ENCODE results near the gene JHY.
"Not testable (repeated sequence)": the region's sequence is repeated elsewhere in the genome, so short reads cannot be mapped to it uniquely, and the experiment has no call there.

Gene JHY

DNA sequence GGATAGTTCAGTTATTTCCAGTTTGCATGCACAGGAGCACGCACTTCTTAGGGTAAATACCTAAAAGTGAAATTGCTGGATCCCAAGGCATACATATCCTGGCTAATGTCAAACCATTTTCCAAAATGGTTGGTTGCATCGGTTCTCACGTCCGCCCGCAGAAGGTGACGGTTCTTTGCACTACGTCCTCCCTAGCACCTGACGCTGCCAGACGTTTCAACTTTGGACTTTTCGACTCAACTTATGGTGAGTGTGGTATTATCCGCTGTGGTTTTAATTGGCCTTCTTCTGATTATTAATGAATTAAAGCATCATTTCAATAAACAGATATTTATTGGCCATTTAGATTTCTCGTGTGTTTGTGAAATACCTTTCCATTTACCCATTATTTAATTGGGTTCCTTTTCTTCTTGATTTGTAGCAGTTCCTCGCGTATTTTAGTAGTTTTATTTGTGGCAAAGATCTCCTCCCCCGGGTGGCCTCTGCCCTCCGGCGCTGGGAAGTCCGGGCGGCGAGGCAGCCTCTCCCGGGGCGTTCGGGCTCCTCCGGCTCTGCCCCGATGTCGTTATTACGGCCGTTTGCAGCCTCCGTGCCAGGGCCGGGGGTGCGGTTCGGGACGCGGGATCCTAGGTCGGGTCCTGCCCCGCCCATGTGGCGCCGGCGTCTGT is at the start of gene JHY:
Gene JHY (plus strand): TSS at position 571 of the 668 bp plus-strand sequence. CDS start 3,091 bp downstream, outside the sequence.
- DNase-seq (ENCODE audit: low spot score), result no peak

DNA sequence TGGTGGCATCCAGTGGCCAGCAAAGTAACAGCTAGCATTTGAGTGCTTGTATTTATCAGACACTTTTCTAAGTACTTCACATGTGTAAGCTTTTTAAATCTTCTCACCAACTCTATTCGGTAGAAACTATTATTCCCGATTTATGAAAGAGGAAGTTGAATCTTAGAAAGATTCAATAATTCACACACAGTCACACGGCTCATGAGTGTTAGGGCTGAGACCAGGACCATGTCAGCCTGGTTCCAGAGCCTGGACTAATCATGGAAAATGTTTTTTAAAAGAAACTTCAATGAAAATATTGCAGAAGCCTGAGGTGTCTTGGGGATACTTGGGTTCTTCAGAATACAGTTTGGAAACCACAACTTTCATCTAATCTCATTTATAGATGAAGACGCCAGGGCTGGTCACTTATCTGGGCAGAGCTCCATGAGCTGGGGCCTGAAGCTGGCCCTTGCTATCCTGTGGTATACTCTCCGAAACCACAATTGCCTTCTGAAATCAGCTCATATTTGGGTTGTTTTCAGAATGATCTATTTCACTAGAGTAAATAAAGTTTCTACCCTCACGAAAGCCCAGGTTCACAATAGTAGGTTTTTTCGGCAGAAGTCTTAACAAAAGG is 48.6 kb upstream of the JHY start:
- DNase-seq (ENCODE audit: low spot score), result no peak

DNA sequence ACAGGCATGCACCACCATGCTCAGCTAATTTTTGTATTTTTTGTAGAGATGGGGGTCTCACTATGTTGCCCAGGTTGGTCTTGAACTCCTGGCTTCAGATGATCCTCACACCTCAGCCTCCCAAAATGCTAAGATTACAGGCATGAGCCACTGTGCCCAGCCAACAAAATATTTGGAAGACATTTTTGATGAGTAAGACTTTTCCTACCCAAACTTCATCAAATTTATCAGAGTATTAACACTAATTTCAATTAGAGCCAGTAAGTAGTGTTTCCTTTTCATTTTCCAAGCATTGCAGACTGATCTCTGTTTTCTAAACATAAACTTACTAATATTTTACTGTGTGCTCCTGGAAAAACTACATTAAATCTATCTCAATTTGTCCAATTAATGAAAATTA is 45.6 kb upstream of the JHY start:
- DNase-seq (ENCODE audit: low spot score), result no peak

DNA sequence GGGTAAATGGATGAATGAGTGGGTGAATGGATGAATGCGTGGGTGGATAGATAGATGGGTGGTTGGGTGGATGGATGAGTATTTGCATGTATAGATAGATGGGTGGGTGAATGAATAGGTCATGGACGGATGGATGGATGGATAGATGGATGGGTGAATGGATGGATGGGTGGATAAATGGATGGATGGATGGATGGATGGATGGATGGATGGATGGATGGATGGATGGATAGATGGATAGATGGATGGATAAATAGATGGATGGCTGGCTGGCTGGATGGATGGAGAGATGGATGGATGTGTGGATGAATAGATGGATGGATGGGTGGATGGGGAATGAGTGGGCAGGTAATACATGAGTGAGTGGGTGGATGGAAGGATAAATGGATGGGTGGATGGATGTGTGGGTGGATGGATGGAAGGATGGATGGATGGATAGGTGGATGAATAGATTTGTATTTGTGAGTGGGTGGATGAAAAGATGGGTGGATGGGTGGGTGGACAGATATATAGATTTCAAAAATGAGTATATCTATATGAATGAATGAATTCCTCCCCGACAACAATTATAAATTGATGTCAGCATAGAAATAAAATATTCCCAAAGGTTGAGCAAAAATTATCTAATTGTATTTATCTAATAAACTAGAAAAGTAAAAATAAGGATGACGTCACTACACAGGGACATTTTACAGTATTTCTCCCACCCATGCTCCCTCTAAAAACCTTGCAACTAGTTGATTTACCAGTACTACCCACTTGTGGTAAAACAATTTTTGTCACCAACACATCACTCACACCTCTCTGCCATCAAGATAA is 44.8 kb upstream of the JHY start:
- DNase-seq (ENCODE audit: low spot score), result no peak

DNA sequence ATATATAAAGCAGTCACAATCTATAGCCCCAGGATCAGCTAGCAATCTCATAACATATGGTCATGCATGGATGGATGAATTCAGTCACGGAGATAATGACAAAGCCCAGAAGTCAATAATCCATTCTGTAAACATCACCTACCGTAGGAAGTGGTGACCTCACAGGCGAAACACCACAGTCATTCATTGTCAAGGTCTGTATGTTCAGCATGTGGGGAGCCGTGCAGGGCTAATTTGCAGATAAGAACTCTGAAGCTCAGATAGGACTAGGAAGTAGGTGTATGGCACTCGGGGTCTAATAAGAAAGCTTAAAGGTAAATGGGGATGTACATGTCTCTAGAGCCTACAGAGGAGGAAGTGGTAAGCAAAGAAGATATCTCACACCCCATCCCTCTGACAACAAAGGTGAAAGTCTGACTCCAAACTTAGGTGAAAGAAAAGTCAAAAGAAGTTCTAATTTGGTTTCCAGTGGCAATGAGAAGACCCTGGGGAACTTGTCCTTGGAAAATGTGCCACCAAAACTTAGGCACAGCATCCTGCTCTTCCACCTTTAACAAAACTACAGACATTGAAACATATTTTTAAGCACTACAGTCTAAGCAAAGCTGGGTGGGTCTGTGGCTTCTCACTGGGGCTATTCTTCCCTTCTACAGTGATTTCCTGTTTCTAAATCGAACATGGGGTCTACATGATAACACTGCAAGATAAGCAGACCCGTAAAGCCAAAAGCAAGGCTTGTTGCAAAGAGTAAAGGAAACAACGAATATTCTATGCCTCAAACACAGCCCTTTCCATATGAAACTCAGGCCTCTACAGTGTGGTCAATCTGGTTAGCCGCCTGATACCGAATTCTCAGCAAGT is 39.0 kb upstream of the JHY start:
- no peak for DNase-seq (ENCODE audit: low spot score)

DNA sequence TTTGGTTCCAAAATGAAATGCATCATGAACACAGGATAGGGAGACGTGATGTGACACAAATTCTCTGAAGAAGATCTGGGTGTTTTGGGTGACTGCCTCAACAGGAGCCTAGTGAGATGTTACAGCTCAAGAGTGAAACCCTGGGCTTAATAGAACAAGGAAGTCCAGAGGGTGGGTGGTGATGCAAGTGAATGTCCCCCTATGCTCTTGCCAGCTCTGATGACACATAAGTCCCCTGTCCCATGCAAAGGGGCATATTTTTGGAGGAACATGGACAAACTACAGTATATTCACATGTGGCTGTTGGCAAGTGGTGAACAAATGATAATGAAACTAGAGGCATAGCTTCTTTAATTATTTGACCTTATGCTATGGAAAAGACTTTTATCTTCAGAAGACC is 35.1 kb upstream of the JHY start:
- DNase-seq (ENCODE audit: low spot score), result no peak

DNA sequence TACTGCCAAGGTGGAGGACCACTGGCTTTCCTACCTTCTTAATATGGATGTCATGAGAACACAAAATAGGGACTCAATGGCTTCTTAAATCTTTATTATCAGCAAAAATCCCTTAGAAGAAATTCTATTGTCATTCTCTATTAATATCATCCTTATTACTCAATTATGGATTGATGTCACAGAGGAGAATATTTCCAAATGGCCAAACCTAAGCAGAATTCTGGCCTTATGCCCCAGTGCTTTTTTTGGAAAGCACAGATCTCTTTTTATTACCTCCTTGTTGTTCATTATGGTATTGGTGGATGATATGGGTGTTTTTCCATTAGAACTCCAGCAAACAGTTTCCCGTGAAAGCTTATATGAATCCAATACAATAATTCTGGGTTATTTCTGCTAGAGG is 34.4 kb upstream of the JHY start:
- DNase-seq (ENCODE audit: low spot score), result no peak

DNA sequence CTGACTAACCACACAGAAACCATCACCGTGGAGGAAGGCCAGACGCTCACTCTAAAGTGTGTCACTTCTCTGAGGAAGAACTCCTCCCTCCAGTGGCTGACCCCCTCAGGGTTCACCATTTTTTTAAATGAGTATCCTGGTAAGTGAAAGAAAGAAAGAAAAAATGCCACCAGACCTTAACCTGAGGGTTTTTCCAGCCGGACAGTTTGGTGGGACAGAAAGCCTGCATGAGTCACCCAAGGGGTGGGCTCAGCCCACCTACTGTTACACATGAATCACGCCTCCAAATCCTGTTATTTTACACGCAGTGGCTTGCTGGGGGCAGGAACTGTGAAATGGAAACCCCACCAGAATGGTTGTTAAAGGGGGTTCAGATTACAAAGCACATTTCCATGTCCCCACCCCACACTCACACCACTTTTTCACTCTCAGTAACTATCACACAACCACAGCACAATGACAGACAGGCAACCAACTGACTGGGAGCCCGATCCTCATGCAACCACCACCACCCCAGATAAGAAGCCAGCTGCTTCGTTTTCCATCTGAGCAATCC is 32.4 kb upstream of the JHY start:
- no peak for DNase-seq (ENCODE audit: low spot score)

DNA sequence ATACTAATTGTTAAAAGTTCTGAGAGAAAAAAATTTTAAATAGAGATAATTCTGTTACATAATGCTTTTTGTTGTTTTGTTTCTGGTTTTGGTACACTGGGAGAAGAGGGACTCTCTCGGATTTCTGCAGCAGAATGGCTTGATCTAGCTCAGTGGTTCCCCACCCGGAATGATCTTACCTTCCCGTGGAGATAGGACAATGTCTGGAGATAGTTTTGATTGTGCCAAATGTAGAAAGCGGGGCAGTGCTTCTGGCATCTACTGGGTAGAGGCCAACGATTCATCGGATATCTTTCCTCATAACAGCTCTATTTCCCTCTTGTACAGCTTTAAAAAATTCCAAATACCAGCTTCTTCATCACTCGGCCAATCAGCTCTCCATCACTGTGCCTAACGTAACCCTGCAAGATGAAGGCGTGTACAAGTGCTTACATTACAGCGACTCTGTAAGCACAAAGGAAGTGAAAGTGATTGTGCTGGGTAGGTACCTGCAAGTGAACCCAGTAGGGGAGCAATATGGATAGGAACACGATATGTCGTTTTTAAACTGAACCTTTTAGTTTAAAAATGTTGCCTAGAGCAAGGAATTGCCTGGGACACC is 31.1 kb upstream of the JHY start:
- DNase-seq (ENCODE audit: low spot score), result peak; percentile 40

DNA sequence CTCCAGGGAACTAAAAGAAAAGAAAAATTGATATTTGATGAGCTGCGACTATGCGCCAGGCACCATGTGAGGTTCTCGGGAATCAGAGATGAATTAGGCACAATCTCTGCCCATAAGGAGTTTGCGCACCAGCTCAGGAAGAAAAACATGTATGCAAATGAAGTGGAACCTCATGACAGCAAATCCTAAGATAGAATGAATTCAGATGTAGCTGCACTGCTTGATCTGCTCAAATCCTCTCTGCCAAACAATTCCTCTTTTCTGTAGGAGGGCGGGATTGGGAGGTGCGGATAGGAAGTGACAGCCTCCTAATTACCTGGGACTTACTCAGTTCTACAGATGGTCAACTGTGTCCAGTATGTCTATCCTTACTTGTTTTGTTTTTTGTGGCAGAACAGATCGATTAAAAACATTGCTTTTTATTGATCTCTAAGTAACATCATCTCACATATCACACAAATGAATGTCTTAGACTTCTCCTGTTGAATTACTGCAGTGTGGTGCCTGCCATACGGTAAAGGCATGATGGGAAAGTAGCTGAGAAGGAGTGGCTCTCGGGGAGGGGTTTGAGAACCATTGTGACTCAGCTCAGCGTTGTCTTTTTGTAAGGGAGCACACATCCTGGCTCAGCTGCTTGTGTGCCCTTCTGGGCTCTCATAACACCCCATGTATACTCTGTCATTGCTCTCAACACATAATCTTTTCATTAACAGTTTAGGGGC is 30.3 kb upstream of the JHY start:
- DNase-seq (ENCODE audit: low spot score), result no peak

DNA sequence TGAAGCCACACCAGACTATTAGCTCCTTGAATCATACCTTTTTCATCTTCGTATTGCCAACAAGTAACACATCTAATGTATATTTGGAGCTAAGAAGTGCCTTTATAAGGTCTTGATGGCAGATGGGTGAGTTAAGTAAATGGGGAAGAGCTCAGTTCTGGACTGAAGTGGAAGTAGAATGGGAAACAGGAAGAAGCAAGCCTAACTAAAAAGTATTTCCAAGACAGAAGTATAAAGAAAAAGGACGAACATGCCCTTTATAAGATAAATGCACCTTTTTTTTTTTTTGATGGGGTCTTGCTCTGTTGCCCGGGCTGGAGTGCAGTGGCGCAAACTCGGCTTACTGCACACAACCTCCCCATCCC is 29.8 kb upstream of the JHY start:
- no peak for DNase-seq (ENCODE audit: low spot score)

DNA sequence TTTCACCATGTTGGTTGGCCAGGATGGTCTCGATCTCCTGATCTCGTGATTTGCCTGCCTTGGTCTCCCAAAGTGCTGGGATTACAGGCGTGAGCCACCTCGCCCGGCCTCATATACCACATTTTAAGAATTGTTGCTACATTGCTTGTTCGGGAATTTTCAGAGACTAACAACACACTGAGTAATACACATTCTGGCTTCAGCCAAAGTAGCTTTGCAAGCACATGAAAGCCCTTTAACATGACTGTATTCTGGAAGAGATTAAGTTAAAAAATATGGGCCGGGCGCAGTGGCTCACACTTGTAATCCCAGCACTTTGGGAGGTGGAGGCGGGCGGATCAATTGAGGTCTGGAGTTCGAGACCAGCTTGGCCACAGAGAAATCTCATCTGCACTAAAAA is 29.3 kb upstream of the JHY start:
- no peak for DNase-seq (ENCODE audit: low spot score)

DNA sequence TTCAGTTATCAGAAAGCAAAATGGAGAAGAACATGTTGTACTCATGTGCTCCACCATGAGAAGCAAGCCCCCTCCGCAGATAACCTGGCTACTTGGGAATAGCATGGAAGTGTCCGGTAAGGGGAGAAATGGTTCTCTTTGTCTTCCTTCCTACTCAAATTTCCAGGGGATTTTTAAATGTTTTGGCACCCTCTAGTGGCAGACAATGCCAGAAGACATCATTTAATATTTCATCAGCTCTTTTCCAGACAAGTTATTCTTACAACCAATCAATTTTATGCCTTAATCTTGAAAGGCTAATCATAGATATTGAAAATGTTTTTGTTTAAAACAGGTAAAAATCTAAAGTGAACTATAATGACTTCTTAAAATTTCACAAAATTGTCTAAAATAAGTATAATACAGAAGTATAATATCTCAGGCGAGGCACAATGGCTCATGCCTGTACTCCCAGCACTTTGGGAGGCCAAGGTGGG is 28.6 kb upstream of the JHY start:
- peak; percentile 72 for DNase-seq (ENCODE audit: low spot score)

DNA sequence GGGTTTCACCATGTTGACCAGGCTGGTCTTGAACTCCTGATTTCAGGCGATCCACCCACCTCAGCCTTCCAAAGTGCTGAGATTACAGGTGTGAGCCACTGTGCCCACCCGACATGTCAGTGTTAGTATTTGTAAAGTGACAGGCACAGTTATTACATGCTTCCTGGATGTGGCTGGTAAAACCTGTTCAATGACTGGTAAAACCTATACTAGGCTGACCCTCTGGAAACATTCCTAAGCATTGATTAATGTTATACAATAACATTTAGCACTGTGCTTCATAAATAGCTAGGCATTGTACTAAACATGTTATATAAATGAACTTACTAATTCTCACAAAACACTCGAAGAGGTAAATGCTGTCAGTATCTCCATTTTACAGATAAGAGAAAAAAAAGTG is 20.9 kb upstream of the JHY start:
- no peak for DNase-seq (ENCODE audit: low spot score)

DNA sequence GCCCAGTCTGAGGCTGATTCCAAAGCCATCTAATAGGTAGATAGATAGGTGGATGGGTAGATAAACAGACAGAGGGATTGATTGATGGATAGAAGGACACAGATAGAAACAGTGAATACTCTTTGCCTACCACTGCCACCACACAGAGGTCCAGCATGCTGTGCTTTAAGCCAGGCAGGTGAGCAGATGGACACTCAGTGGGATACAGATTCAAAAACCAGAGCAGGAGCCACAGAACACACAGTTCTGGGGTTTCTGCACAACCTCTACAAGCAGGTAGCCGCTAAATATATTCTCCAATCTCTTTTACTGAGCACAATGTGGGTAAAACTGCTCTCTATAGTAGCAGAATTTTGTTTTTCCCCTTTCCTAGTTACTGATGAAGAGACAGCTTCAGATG is 20.5 kb upstream of the JHY start:
- DNase-seq (ENCODE audit: low spot score), result no peak

DNA sequence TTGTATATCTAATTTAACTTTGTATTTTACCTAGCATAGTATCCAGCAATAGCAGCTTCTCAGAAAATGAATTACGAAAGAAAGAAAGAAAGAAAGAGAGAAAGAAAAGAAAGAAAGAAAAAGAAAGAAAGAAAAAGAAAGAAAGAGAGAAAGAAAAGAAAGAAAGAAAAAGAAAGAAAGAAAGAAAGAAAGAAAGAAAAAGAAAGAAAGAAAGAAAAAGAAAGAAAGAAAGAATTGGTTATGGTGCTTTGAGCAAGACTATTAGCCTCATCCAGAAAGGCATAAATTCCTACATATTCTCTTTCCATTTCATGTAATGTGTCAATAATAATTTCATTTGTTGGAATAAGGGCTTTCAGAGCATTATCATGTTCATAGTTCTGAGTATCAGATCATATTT is 19.4 kb upstream of the JHY start:
- DNase-seq (ENCODE audit: low spot score), result not testable (repeated sequence)

DNA sequence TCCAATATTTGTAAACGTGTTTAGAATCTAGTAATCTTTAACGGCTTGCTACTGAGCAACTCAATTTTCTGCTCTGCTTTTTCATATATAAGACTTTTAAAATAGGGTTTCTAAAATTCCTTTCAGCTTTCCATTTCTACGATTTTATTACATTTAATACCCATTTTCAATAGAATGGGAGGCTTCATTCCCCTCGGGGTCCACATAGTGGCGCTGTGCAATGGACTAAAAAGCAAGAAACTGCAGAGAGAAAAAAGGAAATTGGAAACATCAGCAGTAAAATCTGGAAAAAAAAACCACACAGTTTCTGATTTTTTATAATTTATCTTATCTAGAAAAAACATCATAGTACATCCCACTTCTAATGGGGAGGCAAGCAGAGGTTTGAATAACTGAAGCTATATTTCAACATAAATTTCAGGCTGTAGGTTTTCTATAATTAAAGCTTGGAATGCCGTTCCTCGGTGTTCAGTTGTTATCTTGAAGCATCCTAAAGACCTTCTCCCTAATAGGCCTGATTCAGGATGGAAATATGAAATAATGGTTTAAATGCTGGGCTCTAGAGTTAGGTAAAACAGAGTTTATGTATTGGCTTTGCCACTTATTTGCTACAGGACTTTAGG is 18.7 kb upstream of the JHY start:
- peak; percentile 52 for DNase-seq (ENCODE audit: low spot score)

DNA sequence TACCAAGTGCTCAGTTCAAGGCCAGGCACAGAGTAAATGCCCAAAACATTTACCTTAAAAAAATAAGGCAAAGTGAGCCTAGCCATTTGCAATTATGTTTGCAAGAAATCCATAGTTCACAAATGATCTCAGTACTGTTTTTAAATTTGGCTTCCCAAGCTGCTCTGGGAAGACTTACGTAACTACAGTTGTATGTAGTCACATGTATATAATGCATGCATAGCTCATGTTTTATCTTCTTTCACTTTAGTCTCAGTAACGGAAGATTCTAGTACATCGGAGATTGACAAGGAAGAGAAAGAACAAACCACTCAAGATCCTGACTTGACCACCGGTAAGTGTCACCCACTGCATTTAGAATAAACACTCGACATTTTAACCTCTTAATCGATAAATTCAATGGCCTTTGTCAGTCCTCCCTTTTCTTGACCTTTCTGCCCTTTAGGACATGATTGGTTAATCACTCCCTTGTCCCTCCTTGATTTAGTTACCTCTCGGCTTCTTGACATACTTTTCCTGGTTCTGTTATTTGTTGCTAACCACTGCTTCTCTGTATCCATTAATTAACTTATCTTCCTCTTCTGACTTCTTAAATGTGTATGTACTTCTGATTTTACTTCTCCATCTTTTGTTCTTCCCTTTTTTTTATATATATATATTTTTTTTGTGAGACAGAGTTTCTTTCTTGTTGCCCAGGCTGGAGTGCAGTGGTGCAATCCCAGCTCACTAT is 18.0 kb upstream of the JHY start:
- DNase-seq (ENCODE audit: low spot score), result no peak

DNA sequence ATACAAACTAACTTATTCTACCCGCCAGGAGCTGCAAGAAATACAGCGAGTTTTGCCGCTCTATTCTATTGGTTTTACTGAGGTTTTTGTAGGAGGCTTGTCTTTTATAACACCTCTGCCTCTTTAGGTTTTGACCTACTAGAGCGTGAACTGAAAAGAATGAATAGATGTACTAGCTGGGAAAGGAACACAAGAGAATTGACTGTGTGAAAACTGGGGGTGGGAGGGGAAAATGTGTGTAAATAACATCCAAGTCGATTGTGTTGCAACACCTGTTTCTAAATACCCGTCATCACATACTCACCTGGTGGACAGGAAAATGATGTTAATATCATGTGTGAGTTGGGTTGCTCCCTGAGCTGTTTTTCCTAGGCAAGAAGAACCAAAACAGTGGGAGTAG is 12.9 kb upstream of the JHY start:
- no peak for DNase-seq (ENCODE audit: low spot score)

DNA sequence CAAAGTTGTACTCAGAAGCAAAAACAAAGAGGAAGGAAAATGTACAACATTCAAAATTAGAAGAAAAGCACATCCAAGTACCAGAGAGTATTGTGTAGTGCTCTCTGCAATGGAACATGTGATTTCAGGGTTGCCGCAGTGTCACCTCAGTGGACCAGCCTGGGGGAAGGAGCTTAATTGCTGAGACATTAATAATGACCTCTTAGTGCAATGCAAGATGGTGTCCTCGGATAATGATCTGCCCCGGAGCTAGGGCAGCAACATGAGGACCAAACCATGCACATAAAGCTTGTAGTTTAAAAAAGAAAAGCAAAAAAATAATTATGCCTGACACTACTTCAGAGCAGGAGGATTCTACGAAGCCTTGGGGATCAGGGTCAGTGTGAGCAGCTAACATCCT is 11.3 kb upstream of the JHY start:
- DNase-seq (ENCODE audit: low spot score), result no peak

All from NAMALWA (cell line).